GM21526 (cell line): ENCODE data around the gene CCDC91.

ENCODE experiments used
- ATAC-seq: cut with Tn5 transposase; IDR thresholded peaks from one replicate; pipeline ENCODE4 v1.9.1; 2021; ENCODE audit warnings: moderate library complexity; ENCODE audit not compliant: unreplicated experiment, low FRiP score

The CCDC91 gene

GRCh38 chr12:28569698-28570411 is 379.6 kb downstream of the CCDC91 start:
- no peak for ATAC-seq

DNA sequence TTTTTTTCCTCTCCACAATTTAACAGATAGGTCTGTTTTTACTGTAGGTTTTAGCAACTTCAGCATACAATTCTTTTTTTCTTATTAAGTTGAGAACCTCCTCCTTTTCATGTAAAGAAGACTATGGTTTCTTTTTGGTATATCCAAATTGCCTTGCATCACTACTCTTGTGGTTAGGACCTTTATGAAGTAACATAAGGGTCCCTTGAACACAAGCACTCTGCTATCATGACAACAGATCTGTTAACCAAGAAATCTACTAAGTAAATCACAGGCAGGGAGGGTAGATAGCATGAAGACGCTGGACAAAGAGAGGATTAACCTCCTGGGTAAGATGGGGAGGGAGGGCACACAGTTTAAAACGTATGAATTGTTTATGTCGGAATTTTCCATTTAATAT is 380.6 kb downstream of the CCDC91 start:
- ATAC-seq, result no peak

GRCh38 chr12:28574746-28575592 is 384.7 kb downstream of the CCDC91 start:
- ATAC-seq, result no peak

GRCh38 chr12:28575593-28576205 is 385.4 kb downstream of the CCDC91 start:
- ATAC-seq, result no peak

DNA sequence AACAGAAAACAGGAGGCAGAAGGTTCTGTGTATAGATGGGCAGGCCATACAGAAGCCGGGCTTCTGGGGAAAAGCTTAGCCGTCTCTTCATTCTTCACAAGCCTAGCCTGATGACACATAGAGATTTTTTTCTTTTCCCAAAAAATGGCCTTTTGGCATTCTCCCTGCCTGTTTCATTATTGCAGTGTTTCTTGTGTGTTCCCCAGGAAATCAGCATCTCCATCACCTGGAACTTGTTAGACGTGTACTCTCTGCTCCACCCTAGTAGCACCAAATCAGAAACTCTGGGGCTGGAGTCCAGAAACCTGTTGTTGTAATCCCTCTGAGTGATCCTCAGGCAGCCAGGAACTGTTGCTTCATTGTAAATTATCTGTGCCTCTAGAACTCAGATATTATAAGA is 388.1 kb downstream of the CCDC91 start:
- ATAC-seq, result no peak

DNA sequence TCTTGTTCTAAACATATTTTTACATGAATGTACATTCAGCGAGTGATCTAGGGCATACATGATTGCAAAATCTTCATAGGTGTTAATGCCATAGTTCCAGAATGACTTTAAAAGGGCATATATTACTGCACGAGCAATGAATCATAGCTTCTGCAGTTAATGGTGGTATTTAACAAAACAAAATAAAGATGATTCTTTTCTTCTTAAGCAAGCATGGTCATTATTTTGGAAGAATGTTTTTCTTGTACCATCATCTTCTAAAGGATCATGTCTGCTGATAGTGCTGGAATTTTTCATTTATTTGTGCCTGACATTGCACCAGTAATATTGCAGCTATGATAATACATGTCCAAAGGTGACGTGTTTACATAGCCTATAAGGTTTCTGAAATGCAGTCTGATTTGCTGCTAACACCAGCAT is 388.6 kb downstream of the CCDC91 start:
- no peak for ATAC-seq

DNA sequence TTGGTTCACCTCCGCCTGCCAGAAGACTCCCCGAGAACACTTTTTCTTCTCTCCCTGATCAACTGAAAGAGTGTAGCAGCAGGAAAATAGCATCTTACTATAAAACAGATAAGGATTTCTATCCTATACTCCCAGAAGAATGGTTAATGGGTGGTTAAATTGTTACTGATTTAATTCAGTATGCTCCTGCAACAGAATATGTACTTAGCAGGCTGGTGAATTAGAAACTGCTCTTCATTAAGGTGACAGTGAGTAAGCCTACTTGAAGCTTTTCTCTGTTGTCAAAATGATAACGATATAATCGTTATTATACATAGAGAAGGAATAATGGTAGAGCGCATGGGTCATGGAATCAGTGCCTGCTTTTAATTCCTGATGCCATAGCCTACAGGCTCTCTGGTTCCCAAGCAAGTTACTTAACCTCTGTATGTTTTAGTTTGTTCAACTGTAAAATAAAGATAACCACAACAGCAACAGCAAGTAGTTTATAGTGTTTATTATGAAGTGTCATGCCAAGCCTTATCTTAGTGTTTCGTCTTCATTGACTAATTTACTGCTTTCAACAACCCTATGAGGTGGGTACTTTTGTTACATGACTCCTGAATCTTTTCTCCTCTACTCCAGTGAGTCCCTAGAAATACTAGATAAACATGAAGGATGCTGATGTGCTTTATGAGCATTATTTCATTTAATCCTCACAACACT is 392.6 kb downstream of the CCDC91 start:
- ATAC-seq, result no peak

GRCh38 chr12:28583701-28584261 is 393.5 kb downstream of the CCDC91 start:
- ATAC-seq, result no peak

DNA sequence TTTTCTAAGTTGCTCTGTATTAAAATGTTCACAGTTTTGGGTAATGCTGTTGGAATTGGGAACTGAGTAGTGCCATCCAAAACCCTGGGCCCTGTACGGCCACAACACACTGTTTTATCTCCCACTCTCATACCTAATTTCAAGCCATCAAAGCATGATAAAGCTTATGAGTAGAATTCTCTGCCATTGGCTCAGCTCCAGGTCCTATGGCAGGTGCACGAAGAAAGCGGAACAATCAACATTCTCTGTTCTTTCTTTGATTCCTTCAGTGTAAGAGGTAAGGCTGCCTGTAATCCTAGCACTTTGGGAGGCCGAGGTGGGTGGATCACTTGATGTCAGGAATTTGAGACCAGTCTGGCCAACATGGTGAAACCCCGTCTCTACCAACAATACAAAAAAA is 394.9 kb downstream of the CCDC91 start:
- no peak for ATAC-seq

- ATAC-seq, result no peak
Measured at GRCh38 chr12:28586481-28586880, 396.2 kb downstream of the CCDC91 start.

GRCh38 chr12:28591831-28592230 is 401.6 kb downstream of the CCDC91 start:
- ATAC-seq, result no peak
